Naive thymus-derived CD8-positive, alpha-beta T cell (primary cell): ENCODE measurements around the gene LPCAT2. TPM values are rescaled to one million over a fixed set of nuclear protein-coding genes. Genes with fewer than 3 reads are reported as not detected.

Experiments used
- ATAC-seq, 2 donors: fragments of 150-1000 bp; cut with Tn5 transposase in 1 of 2; sonication (Bioruptor Pico), chemical (Tn5 transposase) in 1 of 2; 1 replicate in 1 of 2; 2 replicates in 1 of 2; pipeline ENCODE4 v1.10.0; 2021; ENCODE audit warnings: mild to moderate bottlenecking in 2 of 2, moderate library complexity in 2 of 2
- POLR2A ChIA-PET: fragments of 350-600 bp; sonication (Branson Sonifier 250); formaldehyde crosslinking; loops from one replicate; lab custom pipeline; 2021; ENCODE audit warnings: antibody characterized with exemption; lab: Charles Lee
- DNase-seq, 10 donors: peaks; one replicate each; pipeline versions ENCODE4 v3.0.0 to v3.0.0-alpha.2; 2020 to 2022
- H3K27ac Mint-ChIP-seq, 10 donors: one replicate each; pipeline ENCODE4 v1.8.0; 2020 to 2022; ENCODE audit warnings: mild to moderate bottlenecking in 10 of 10, mixed read lengths in 10 of 10, moderate library complexity in 4 of 10, inconsistent platforms in 1 of 10
- H3K27me3 Mint-ChIP-seq, 5 donors: one replicate each; pipeline ENCODE4 v1.8.0; 2021 to 2022; ENCODE audit warnings: mixed read lengths in 5 of 5
- H3K36me3 Mint-ChIP-seq, 3 donors: one replicate each; pipeline ENCODE4 v1.8.0; 2020 to 2022; ENCODE audit warnings: mixed read lengths in 3 of 3, mild to moderate bottlenecking in 2 of 3, inconsistent platforms in 1 of 3
- H3K4me1 Mint-ChIP-seq, 4 donors: one replicate each; pipeline ENCODE4 v1.8.0; 2021 to 2022; ENCODE audit warnings: mixed read lengths in 4 of 4
- H3K4me3 Mint-ChIP-seq, 10 donors: one replicate each; pipeline ENCODE4 v1.8.0; 2020 to 2022; ENCODE audit warnings: mild to moderate bottlenecking in 10 of 10, mixed read lengths in 10 of 10, moderate library complexity in 6 of 10, inconsistent platforms in 1 of 10
- H3K9me3 Mint-ChIP-seq, 9 donors: one replicate each; pipeline ENCODE4 v1.8.0; 2020 to 2022; ENCODE audit warnings: mixed read lengths in 9 of 9, mild to moderate bottlenecking in 3 of 9, inconsistent platforms in 1 of 9, moderate library complexity in 1 of 9
- polyA plus RNA-seq, 3 donors: library from polyadenylated mRNA; unstranded; fragments of 300-500 nt; fragmentation: Illumina TruSeq; gene quantifications; one replicate each; pipeline ENCODE4 v1.2.3, GENCODE V29; 2021
- total RNA-seq, 8 experiments: library from RNA in 2 of 8; stranded (reverse) in 2 of 8; gene quantifications; one replicate each; pipeline ENCODE4 v1.2.3 and lab custom pipeline; 2021 to 2026

Gene LPCAT2
- total and polyA plus RNA-seq, 5 experiments from 2014 or later, result 0.70 TPM; not detected in 4

DNA sequence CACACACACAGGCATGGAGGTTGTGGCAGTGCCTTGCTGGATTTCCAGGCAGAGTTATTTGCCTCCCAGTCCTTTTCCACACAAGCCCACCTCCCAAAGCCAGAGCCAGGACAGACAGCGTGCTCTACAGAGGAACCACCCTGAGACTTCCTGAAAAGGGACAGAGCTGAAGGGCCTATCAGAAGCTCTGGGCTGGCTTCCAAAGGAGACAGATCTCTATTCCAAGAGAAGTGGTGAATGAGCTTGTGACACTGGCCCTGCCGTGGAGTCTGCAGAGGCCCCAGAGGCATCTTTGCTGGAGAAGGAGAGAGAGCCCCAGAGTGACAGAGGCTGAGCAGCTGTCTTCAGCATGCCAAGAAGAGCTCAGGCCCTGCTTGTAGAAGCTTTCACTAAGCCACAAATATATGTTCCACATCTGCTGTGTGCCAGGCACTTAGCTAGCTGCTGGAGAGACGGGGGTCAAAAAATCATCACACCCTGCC lies 8.3 kb upstream of the LPCAT2 start:
- Mint-ChIP-seq H3K4me1 (peaks cover 2 to 18% (median 5%) of the 10 kb centered on the region in 4 donors), H3K36me3 (no peaks in the 10 kb centered on the region), H3K27me3 (peaks cover 0 to 15% (median 4%) of the 10 kb centered on the region in 5 donors), H3K9me3 (no peaks in the 10 kb centered on the region), H3K4me3 (no peak overlapping the region), H3K27ac (peak overlapping the region in 1 of 10 donors; percentile 12)
- POLR2A ChIA-PET, result no interaction called here
- DNase-seq, result peak in 2 of 10 donors; percentile 4 to 38
- ATAC-seq, result no peak

DNA sequence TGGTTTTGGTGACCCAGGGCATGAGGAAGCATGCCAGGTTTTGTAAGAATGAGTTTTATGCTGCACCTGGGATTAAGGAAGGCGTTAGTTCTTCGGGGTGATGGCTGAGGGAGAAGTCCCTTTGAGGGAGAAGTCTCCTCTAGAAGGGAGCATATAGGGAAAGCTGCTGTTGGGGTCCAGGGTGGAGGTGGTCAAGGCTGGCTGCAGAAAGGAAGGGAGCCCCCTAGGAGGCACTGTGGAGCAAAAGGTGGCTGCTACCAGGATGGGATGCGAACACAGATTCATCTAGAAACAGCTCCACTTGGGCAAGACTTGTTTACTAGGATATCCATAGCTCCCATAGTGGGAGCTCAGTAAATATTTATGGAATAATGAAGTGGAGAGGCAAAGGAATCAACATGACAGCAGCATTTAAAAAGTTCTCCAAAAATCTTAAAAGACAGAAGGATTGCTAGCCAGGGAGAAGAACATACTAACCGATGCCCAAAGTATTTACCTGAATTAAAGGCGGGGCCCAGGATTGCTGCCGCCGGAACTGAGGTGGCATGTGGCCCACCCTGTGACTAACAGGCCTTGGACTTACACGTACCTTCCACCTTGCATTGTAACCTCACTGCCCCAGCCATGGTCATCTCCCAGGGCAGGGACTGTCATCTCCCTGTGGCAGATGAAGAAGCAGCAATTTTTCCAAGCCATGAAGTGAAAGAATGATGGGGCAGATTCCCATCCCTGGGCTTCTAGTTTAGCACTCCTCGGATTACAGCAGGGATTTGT lies 7.1 kb upstream of the LPCAT2 start:
- POLR2A ChIA-PET, result no interaction called here
- peaks cover 0 to 14% (median 7%) of the 10 kb centered on the region in 5 donors for H3K27me3 Mint-ChIP-seq
- H3K9me3 Mint-ChIP-seq, result no peaks in the 10 kb centered on the region
- H3K4me1 Mint-ChIP-seq, result peaks cover 2 to 17% (median 5%) of the 10 kb centered on the region in 4 donors
- H3K36me3 Mint-ChIP-seq, result no peaks in the 10 kb centered on the region
- DNase-seq, result peak in 1 of 10 donors; percentile 30
- no peak for ATAC-seq
- no peak overlapping the region for H3K27ac Mint-ChIP-seq
- H3K4me3 Mint-ChIP-seq, result no peak overlapping the region

DNA sequence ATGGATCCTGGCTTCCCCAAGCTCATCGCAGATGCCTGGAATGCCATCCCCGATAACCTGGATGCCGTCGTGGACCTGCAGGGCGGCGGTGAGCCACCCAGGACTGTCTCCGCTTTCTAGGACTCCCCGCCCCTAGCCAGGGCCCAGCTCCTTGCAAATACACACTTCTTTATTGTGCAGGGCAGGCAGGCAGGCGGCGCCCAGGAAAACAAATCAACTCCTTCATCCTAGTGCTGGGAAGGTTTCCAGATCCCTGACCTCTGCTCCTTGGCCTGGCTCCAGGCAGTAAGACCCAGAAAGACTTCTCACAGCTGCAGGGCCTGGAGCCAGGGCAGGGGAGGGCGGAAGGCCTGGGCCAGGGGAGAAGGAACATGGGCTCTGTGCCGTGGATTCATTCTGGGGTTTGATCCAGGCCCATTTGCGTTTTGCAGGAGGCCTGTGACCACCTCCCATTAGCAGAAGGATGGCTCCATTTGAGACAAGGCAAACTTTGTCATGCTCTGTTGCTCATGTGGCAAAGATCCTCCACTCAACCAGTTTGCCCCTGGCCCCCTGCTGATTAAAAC lies 6.0 kb upstream of the LPCAT2 start:
- ATAC-seq (no peak), DNase-seq (peak in 1 of 10 donors; percentile 54)
- no peak overlapping the region for H3K4me3 Mint-ChIP-seq
- H3K27me3 Mint-ChIP-seq, result peaks cover 3 to 20% (median 16%) of the 10 kb centered on the region in 5 donors
- POLR2A ChIA-PET, result no interaction called here
- H3K27ac Mint-ChIP-seq, result no peak overlapping the region
- no peaks in the 10 kb centered on the region for H3K36me3 Mint-ChIP-seq
- H3K9me3 Mint-ChIP-seq, result no peaks in the 10 kb centered on the region
- peaks cover 0 to 11% (median 5%) of the 10 kb centered on the region in 4 donors for H3K4me1 Mint-ChIP-seq

DNA sequence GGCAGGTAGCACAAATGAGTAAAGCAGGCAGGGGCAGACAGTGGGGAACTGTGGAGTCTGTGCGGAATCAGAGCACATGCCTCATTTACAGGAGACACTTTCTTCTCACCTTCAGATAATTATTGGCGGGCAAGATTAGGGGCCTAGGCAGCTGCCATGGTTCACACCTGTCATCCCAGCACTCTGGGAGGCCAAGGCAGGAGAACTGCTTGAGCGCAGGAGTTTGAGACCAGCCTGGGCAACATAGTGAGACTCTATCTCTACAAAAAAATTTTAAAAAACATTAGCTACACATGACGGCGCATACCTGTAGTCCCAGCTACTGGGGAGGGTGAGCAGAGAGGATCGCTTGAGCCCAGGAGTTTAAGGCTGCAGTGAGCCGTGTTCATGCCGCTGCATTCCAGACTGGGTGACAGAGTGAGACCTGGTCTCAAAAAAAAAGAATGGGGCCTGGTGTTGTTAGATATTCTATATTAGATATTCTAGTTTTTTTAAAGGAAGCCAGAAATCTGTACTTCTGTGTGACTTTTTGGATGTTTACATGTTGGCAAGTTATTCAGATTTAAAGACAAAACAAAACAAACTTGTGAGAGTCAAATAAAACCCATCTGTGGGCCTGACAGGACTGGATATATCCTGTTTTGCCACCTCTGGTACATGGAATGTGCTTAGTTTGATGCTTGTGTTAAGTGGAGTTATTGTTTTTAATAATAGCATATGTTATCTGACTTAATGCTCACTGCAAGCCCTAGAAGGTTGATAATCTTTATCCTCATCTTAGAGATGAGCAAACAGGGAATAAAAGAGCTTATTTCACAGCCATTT lies 4.9 kb upstream of the LPCAT2 start:
- Mint-ChIP-seq H3K27me3 (peaks cover 9 to 29% (median 21%) of the 10 kb centered on the region in 5 donors), H3K4me3 (no peak overlapping the region), H3K36me3 (no peaks in the 10 kb centered on the region), H3K4me1 (peaks cover 5 to 17% (median 7%) of the 10 kb centered on the region in 4 donors), H3K27ac (peak overlapping the region in 1 of 10 donors; percentile 0), H3K9me3 (peaks cover 0 to 4% (median 0%) of the 10 kb centered on the region in 9 donors)
- ATAC-seq, result no peak
- POLR2A ChIA-PET, result no interaction called here
- no peak for DNase-seq

DNA sequence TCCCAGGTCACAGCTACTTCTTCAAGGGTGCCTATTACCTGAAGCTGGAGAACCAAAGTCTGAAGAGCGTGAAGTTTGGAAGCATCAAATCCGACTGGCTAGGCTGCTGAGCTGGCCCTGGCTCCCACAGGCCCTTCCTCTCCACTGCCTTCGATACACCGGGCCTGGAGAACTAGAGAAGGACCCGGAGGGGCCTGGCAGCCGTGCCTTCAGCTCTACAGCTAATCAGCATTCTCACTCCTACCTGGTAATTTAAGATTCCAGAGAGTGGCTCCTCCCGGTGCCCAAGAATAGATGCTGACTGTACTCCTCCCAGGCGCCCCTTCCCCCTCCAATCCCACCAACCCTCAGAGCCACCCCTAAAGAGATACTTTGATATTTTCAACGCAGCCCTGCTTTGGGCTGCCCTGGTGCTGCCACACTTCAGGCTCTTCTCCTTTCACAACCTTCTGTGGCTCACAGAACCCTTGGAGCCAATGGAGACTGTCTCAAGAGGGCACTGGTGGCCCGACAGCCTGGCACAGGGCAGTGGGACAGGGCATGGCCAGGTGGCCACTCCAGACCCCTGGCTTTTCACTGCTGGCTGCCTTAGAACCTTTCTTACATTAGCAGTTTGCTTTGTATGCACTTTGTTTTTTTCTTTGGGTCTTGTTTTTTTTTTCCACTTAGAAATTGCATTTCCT lies 3.4 kb upstream of the LPCAT2 start:
- Mint-ChIP-seq H3K9me3 (peaks cover 0 to 8% (median 0%) of the 10 kb centered on the region in 9 donors), H3K27ac (no peak overlapping the region), H3K36me3 (peaks cover 0 to 6% (median 4%) of the 10 kb centered on the region in 3 donors), H3K27me3 (peaks cover 18 to 45% (median 34%) of the 10 kb centered on the region in 5 donors), H3K4me3 (no peak overlapping the region), H3K4me1 (peaks cover 9 to 15% (median 13%) of the 10 kb centered on the region in 4 donors)
- POLR2A ChIA-PET, result no interaction called here
- ATAC-seq, result no peak
- no peak for DNase-seq

DNA sequence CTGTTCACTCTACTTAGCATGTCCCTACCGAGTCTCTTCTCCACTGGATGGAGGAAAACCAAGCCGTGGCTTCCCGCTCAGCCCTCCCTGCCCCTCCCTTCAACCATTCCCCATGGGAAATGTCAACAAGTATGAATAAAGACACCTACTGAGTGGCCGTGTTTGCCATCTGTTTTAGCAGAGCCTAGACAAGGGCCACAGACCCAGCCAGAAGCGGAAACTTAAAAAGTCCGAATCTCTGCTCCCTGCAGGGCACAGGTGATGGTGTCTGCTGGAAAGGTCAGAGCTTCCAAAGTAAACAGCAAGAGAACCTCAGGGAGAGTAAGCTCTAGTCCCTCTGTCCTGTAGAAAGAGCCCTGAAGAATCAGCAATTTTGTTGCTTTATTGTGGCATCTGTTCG lies 2.8 kb upstream of the LPCAT2 start:
- DNase-seq (no peak), ATAC-seq (no peak)
- POLR2A ChIA-PET, result no interaction called here
- Mint-ChIP-seq H3K4me3 (no peak overlapping the region), H3K27ac (no peak overlapping the region), H3K4me1 (peaks cover 9 to 14% (median 12%) of the 10 kb centered on the region in 4 donors), H3K36me3 (peaks cover 0 to 6% (median 4%) of the 10 kb centered on the region in 3 donors), H3K9me3 (peaks cover 0 to 8% (median 0%) of the 10 kb centered on the region in 9 donors), H3K27me3 (peaks cover 20 to 49% (median 34%) of the 10 kb centered on the region in 5 donors)

DNA sequence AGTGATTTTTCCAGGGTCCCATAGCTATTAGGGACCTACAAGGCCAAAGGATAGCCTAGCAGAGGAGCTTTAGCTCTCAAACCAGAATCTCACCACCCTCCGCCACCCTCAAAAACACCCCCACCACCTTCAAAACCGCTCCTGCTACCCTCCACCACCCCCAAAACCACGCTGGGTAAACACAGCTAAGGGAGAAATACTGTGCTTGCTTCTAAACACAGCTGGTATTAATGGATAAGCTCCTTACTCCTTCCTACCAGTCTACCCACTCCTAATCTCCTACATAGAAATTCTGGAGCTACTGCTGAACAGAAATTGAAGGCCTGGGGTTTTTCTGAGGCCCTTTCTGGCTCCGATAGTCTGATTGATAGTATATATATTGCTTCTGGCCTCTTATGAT lies 2.2 kb upstream of the LPCAT2 start:
- H3K27ac Mint-ChIP-seq, result no peak overlapping the region
- no peak for ATAC-seq
- POLR2A ChIA-PET, result no interaction called here
- DNase-seq, result no peak
- peaks cover 0 to 6% (median 4%) of the 10 kb centered on the region in 3 donors for H3K36me3 Mint-ChIP-seq
- H3K4me1 Mint-ChIP-seq, result peaks cover 9 to 14% (median 12%) of the 10 kb centered on the region in 4 donors
- H3K27me3 Mint-ChIP-seq, result peaks cover 20 to 49% (median 34%) of the 10 kb centered on the region in 5 donors
- H3K4me3 Mint-ChIP-seq, result no peak overlapping the region
- peaks cover 0 to 9% (median 0%) of the 10 kb centered on the region in 9 donors for H3K9me3 Mint-ChIP-seq

DNA sequence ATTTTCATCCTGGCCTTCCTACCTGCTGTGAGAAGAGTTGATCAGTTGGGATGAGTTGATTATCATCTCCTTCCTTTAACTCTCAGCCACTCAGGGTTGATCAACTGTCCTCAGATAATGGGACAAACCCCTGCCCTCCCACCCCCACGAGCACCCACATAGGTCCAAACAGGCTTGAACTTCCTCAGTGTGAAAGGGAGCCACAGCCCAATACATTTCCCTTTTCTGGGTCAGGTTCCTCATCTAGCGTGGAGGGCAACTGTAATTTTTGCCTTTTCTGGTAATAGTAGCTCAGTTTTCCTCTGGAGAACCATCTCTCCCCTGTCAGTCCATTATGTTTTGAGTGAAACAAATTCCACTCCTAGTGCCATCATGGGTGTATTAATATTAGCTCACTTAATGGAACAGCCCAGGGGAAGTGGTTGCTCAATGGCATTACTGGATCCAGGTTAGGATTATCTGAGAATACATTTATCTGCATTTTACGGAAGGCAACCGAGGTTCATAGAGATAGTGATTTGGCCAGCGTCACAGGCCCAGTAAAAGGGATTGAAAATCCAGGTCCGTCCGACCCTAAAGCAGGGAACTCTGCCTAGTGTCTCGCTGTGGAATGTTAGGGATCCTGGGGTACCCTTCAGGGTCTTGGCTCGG lies 476 bp upstream of the LPCAT2 start:
- peaks cover 4 to 21% (median 16%) of the 10 kb centered on the region in 9 donors for H3K9me3 Mint-ChIP-seq
- H3K27me3 Mint-ChIP-seq, result peaks cover 25 to 58% (median 44%) of the 10 kb centered on the region in 5 donors
- ATAC-seq, result no peak
- POLR2A ChIA-PET, result no interaction called here
- peaks cover 9 to 14% (median 12%) of the 10 kb centered on the region in 4 donors for H3K4me1 Mint-ChIP-seq
- DNase-seq, result no peak
- peak overlapping the region in 8 of 10 donors; percentile 10 to 73 (median 56) for H3K4me3 Mint-ChIP-seq
- H3K27ac Mint-ChIP-seq, result peak overlapping the region in 1 of 10 donors; percentile 60
- H3K36me3 Mint-ChIP-seq, result peaks cover 0 to 17% (median 4%) of the 10 kb centered on the region in 3 donors

DNA sequence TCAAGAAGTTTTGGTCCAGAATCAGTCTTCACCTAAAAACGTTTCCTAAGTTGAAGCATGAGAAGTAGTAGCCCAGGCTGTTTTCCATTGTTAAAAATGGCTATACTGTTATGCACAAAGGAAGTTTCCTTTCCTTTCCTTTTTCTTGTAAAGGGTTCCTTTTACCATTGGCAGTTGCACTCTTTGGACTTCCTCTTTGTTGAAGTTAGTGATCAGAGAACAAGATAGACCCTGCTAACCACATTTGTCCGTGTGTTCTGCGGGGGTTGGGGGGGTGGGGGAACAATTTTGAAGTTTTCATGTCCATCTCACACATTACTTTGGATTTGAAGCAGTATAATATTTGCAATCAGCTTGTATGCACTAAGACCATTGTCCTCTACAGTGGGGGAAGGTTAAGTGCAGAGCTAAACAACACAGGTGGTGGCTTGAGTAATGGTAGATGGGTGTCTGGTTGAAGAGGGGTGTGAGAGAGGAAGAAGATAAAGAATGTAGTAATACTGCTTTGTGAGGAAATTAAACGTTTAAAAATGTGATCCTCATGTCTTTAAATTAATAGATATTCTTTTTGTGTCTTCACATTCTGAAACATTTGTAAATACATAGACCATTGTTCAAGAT lies 1.4 kb downstream of the LPCAT2 start:
- peaks cover 25 to 58% (median 44%) of the 10 kb centered on the region in 5 donors for H3K27me3 Mint-ChIP-seq
- H3K4me3 Mint-ChIP-seq, result peak overlapping the region in 2 of 10 donors; percentile 78 to 84
- H3K9me3 Mint-ChIP-seq, result peaks cover 4 to 23% (median 18%) of the 10 kb centered on the region in 9 donors
- POLR2A ChIA-PET, result no interaction called here
- ATAC-seq (no peak), DNase-seq (no peak)
- peaks cover 0 to 17% (median 4%) of the 10 kb centered on the region in 3 donors for H3K36me3 Mint-ChIP-seq
- H3K27ac Mint-ChIP-seq, result no peak overlapping the region
- peaks cover 9 to 14% (median 12%) of the 10 kb centered on the region in 4 donors for H3K4me1 Mint-ChIP-seq

DNA sequence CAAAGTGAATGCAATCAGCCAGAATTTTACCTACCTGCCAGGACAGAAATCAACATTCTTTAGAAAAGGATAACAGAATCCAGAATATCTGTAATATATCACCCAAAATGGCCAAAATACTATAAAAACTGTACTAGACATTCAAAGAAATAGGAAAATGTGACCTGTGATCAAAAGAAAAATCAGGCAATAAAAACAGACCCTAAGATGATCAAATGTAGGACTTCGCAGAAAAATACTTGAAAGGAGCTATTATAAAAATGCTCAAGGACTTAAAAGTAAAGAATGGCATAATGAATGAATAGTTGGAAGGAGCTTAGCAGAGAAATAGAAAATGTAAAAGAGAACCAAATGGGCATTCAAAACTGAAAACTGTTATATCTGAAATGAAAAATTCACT lies 4.1 kb downstream of the LPCAT2 start:
- peaks cover 4 to 23% (median 18%) of the 10 kb centered on the region in 9 donors for H3K9me3 Mint-ChIP-seq
- ATAC-seq, result no peak
- H3K4me1 Mint-ChIP-seq, result peaks cover 9 to 14% (median 12%) of the 10 kb centered on the region in 4 donors
- POLR2A ChIA-PET, result no interaction called here
- peaks cover 0 to 17% (median 4%) of the 10 kb centered on the region in 3 donors for H3K36me3 Mint-ChIP-seq
- H3K27ac Mint-ChIP-seq, result no peak overlapping the region
- no peak overlapping the region for H3K4me3 Mint-ChIP-seq
- no peak for DNase-seq
- peaks cover 18 to 39% (median 31%) of the 10 kb centered on the region in 5 donors for H3K27me3 Mint-ChIP-seq

DNA sequence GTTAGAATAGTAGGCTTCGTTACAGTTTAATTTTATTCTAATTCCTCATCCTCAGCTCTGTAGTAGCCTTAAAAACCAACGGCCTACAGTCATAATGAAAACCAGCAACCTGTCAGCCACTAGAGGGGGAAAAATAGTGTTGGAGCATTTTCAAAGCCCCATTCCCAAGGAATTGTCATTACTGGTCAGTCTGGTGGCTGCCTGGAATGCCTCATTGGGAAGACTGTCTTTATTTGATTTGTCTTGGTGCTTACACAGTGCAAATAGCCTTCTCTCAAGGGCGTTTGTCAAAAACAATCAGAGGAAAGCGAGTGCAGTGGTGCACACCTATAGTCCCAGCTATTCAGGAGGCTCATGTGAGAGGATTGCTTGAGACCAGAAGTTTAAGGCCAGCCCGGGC lies 4.7 kb downstream of the LPCAT2 start:
- Mint-ChIP-seq H3K4me3 (no peak overlapping the region), H3K36me3 (peaks cover 0 to 17% (median 4%) of the 10 kb centered on the region in 3 donors), H3K27ac (peak overlapping the region in 1 of 10 donors; percentile 44), H3K4me1 (peaks cover 6 to 12% (median 11%) of the 10 kb centered on the region in 4 donors), H3K27me3 (peaks cover 14 to 32% (median 26%) of the 10 kb centered on the region in 5 donors), H3K9me3 (peaks cover 4 to 22% (median 18%) of the 10 kb centered on the region in 9 donors)
- no peak for ATAC-seq
- POLR2A ChIA-PET, result no interaction called here
- no peak for DNase-seq
